HG03196 (cell line): ENCODE measurements around the gene RPTOR.
"Not testable (repeated sequence)": the region's sequence is repeated elsewhere in the genome, so short reads cannot be mapped to it uniquely, and the experiment has no call there.

Experiments
- ATAC-seq: cut with Tn5 transposase; IDR thresholded peaks from one replicate; pipeline ENCODE4 v1.9.1; 2021; ENCODE audit not compliant: unreplicated experiment

The RPTOR gene

GRCh38 chr17:80755650-80756405, 211.2 kb downstream of the RPTOR start:
- no peak for ATAC-seq

GRCh38 chr17:80758481-80759376, 214.1 kb downstream of the RPTOR start:
- ATAC-seq, result no peak

- no peak for ATAC-seq
Observed at GRCh38 chr17:80759377-80759673, 214.7 kb downstream of the RPTOR start.

- no peak for ATAC-seq
Observed at GRCh38 chr17:80760511-80760911, 215.9 kb downstream of the RPTOR start.

GRCh38 chr17:80761110-80761871, 216.7 kb downstream of the RPTOR start:
- no peak for ATAC-seq

- ATAC-seq, result no peak
Observed at GRCh38 chr17:80762076-80762475, 217.4 kb downstream of the RPTOR start.

- ATAC-seq, result no peak
Observed at GRCh38 chr17:80763293-80763867, 218.7 kb downstream of the RPTOR start.

- not testable (repeated sequence) for ATAC-seq
Observed at GRCh38 chr17:80764627-80765145, 220.0 kb downstream of the RPTOR start.

GRCh38 chr17:80765241-80765961, 220.8 kb downstream of the RPTOR start:
- ATAC-seq, result no peak

GRCh38 chr17:80766290-80766855, 221.7 kb downstream of the RPTOR start:
- no peak for ATAC-seq

GRCh38 chr17:80768389-80768788, 223.8 kb downstream of the RPTOR start:
- no peak for ATAC-seq

- ATAC-seq, result no peak
Observed at GRCh38 chr17:80768936-80769335, 224.3 kb downstream of the RPTOR start.

GRCh38 chr17:80769516-80769915, 224.9 kb downstream of the RPTOR start:
- no peak for ATAC-seq

- no peak for ATAC-seq
Observed at GRCh38 chr17:80769936-80770625, 225.4 kb downstream of the RPTOR start.

- no peak for ATAC-seq
Observed at GRCh38 chr17:80770881-80771611, 226.4 kb downstream of the RPTOR start.

GRCh38 chr17:80771612-80772005, 227.0 kb downstream of the RPTOR start:
- ATAC-seq, result no peak

GRCh38 chr17:80772906-80773242, 228.2 kb downstream of the RPTOR start:
- ATAC-seq, result no peak

GRCh38 chr17:80773243-80773991, 228.8 kb downstream of the RPTOR start:
- no peak for ATAC-seq
